Hematopoietic multipotent progenitor cell treated with erythropoietin and hydrocortisone succinate and interleukin-3 and kit ligand, for 6 days (in vitro differentiated cells): ENCODE data around the gene ANKRD34A.

Experiments used
- DNase-seq: peaks from one replicate; pipeline ENCODE4 v3.0.0-alpha.2; 2015

The ANKRD34A gene

DNA sequence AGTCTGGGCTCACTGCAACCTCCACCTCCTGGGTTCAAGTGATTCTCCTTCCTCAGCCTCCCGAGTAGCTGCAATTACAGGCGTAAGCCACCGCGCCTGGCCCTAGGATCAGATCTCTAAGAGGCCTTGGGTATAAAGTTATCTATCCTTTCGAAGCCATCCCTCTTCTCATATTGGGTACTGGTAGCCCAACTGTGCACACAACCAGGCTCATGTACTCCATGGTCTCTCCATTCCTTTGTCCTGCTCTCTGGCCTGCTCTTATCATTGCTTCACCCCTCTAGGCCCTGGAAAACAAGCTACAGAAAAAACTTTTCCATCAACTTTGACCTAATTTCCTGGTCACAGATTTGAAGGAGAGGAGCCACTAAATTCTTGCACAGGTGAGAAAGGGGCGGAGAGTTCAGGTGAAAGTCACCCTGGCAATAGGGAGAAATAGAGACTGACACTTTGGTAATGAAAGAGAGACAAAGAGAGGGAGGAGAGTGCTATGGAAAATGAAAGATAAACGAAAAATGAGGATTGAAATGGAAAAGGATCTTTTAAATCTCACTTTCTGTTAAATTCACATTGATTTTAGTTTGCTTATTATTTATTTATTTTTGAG is 26.0 kb upstream of the ANKRD34A start:
- DNase-seq = no peak

- DNase-seq = no peak
Observed at GRCh38 chr1:145988773-145989172, 24.4 kb upstream of the ANKRD34A start.

GRCh38 chr1:145987926-145988325 is 23.6 kb upstream of the ANKRD34A start:
- no peak for DNase-seq

GRCh38 chr1:145986551-145986950 is 22.2 kb upstream of the ANKRD34A start:
- no peak for DNase-seq

- peak; percentile 49 for DNase-seq
Observed at GRCh38 chr1:145985502-145986439, 21.4 kb upstream of the ANKRD34A start.

GRCh38 chr1:145985129-145985501 is 20.7 kb upstream of the ANKRD34A start:
- DNase-seq = no peak

- no peak for DNase-seq
Observed at GRCh38 chr1:145983960-145984830, 19.8 kb upstream of the ANKRD34A start.

DNA sequence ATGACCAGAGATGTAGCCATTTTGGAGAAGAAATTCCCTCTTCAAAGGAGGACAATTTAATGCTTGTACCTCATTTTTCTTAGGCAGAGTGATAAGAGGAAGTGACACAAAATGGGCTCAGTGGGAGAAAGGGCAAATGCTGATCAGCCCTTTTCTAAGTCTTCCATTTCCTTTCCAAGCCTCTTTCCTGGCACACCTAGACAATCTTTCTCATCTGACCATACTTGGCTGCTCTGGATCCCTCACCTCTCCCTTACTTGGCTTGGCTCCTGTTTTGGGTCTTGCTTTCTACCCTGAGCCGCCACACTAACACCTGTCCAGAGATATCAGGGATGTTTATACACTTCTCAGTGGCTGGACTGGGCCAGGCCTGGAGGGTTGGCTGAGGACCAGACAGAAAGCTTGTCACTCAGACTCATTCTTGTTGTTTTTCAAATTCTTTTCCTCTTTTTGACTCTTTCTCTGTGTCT is 18.9 kb upstream of the ANKRD34A start:
- DNase-seq = no peak

DNA sequence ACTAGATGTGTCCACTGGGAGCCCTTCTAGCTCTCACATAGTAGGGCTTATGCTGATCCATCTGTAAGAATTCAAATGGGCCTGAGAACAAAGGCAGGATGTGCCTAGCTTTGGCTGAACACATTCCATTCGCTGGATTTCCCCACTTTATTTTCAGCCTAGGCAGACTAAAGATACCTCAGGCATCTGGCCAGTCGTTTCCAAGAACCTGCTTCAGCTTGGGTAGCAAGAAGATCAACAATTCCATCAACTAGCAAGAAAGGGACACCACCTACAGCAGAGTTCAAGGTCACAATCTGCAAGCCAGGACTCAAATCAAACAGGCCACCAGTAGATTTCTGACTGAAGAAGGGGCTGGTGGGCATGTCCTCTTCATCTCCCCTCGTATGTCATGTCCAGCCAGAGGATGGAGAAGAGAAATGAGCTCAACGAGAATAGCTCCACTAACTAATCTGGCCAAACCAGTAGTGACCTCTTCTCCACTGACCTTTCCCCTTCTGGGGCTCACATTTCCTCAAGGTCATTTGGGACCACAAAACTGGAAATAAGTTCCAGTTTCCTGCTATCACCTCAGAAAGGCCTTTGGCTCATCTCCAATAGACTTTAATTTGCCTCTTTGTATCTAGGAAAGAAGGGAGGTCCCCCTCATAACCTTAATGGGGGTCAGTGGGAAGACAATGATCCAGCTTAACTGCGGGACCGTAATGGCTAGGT is 17.8 kb upstream of the ANKRD34A start:
- no peak for DNase-seq

DNA sequence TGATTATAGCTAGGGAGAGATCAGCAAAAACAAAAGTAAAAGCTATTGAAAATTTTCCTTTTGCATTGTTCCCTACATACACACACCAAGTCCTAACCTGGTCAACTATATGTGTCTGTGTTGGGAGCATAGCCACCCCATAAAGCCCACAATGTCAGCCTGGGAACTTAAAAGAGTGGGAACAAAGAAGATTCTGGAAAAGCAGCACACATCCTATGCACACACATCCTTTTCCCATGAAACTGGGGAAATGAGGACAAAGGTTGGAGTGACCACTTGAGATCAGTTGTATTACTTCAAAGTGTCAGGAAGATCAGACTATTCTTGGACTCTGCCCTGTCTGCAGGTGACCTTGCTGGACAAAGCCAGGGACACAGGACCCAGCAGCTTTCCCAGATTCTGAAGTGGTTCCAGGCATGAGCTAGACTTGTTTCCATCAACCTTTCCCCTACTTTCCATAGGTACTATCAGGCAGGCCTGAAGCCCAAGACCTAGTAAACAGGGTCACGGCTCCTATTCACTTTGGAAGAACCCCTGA is 16.2 kb upstream of the ANKRD34A start:
- DNase-seq = no peak

GRCh38 chr1:145979746-145980456 is 15.5 kb upstream of the ANKRD34A start:
- DNase-seq = peak; percentile 42

DNA sequence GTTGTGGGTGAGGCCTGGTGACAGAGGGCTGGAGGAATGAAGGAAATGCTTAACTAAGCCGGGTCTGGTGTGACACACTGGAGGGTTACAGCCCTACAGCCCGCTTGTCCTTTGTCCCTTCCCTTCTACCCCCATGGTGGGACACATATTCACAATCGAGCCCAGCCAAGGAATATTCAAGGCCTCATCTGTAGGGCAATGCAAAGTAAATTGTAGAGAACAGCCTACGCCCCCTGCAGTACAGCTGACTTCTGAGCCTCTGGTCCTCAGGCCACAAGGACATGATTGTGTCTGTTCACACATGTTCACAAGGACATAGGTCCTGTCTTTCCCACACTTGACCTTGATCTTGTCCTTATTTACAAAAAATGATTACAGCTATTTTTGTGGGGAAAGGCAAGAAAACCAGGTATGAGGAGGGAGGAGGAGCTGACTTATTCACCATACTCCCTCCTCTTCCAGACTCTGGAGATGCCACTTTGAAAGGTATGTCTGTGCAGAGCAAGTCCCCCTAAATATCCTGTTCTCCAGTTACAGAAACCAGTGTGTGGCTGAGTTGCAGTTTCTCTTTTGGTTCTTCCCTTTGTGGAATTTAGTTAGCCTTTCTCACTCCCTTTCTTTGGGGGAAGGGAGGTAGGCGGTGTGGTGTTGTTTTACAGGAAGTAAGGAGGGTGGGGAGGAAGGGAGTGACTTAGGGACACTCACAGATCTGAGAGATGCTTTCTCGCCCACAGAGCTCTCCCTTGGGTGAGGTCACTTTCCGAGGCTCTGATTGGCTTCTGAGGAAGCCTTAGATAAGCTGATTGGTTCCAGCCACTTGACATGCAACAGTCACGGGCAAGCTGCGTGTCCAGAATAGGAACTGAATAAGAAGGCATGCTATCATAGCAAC is 14.7 kb upstream of the ANKRD34A start:
- peak; percentile 100 for DNase-seq

DNA sequence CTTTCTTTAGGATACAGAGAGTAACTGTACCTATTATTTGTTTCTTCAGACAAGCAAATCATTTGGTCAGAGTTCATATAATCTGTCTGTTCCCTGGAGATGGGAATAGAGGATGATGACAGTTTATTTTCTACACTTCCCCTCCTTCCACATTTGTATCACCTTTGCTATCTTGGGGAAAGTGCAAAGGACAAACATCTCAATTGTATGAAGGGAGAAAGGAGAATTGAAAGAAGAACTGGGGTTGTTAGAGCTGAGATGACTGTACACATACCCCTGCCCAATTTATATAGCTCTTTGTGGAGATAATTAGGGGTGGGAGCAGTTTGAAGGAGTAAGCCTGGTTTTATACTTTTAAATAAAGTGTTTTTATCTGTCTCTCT is 14.1 kb upstream of the ANKRD34A start:
- DNase-seq = no peak

DNA sequence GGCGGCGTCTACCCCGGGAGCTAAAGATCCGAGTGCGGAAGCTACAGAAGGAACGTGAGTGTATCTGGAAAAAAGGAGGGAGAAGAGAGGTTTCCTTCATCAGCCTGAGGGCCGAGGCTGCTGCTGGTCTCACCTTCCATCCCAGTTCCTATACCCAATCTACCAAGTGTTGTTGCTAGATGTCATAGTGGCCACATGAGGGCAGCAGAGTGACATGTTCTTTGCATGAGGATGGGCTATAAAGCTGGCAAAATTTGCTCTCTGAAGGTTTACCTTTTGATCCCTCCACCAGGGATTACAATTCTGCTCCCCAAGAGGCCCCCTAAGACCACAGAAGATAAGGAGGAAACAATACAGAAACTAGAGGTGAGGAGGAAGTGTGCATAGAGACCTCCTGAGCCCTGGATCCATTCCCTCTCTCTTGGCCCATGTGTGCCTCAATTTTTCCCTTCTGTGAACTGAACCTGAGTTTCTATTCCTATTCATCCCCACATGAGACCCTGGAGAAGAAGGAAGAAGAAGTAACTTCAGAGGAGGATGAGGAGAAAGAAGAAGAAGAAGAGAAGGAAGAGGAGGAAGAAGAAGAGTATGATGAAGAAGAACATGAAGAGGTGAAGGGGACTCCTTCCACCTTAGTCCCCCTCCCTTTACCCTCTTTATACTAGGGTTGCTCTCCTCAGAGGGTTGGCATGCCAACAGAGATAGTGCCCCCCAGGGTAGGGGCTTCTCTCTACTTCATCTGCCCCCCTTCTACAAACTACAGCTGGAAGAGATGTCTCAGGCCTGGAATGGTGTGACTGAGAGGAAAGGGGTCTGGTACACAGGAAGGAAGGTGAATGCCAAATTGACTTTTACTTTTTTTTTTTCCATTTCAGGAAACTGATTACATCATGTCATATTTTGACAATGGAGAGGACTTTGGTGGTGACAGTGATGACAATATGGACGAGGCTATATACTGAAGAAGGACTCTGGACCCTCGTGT is 13.4 kb upstream of the ANKRD34A start:
- DNase-seq = peak; percentile 97

GRCh38 chr1:145977016-145977415 is 12.6 kb upstream of the ANKRD34A start:
- no peak for DNase-seq

DNA sequence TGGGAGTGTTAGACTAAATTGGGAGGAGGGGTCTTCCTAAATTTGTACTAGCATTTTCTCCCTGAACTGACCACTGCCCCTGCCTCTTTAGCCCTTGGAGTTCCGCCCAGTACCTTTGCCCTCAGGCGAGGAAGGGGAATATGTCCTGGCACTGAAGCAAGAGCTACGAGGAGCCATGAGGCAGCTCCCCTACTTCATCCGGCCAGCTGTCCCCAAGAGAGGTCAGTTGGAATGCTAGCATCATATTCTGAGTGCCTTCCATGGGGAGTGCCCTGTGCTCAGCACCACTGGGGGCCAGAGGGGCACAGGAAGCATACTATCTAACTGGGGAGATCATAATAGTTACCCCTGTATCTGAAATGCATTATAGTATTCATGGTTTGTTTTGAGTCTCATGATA is 10.8 kb upstream of the ANKRD34A start:
- no peak for DNase-seq

- DNase-seq = no peak
Observed at GRCh38 chr1:145974721-145975120, 10.3 kb upstream of the ANKRD34A start.

- no peak for DNase-seq
Observed at GRCh38 chr1:145972580-145972979, 8.2 kb upstream of the ANKRD34A start.

GRCh38 chr1:145967288-145967687 is 2.9 kb upstream of the ANKRD34A start:
- DNase-seq = no peak
